ENCODE results near the gene SLC15A2.

GRCh38 chr3:121992601-121993560 lies 98.7 kb downstream of the SLC15A2 start:
- TF ChIP-seq POLR2AphosphoS5 (IDR thresholded peaks at IDR 0.05; ENCODE audit: low read depth, low read length) (no peak), POLR2A (IDR thresholded peaks at IDR 0.05; ENCODE audit: low read depth, low read length) (no peak)
